SK-N-SH (cell line): ENCODE data around the gene UBE2E1. TPM values are rescaled to one million over a fixed set of nuclear protein-coding genes. Genes with fewer than 3 reads are reported as not detected.

Experiments used
- CTCF ChIA-PET: fragments of 300-600, 350-600 bp; formaldehyde crosslinking; extraction: SDS; loops from one replicate; lab custom pipeline; 2021; lab: Yijun Ruan, JAX
- POLR2A ChIA-PET: fragments of 350-600 bp; sonication (Branson Sonifier 250); formaldehyde crosslinking; extraction: SDS; loops from one replicate; lab custom pipeline; 2020; ENCODE audit warnings: antibody characterized with exemption, inconsistent platforms; lab: Yijun Ruan, JAX
- DNase-seq: peaks from one replicate; pipeline ENCODE4 v3.0.0; 2012
- H2AFZ ChIP-seq: fragments of 200-600 bp; sonication (generic); 2 replicates; pipeline ENCODE4 v1.8.1; 2016; ENCODE audit warnings: antibody characterized with exemption, mild to moderate bottlenecking, low read depth
- H3F3A ChIP-seq: fragments of 200-600 bp; sonication (generic); replicated peaks from 2 replicates; pipeline ENCODE3; 2016; ENCODE audit warnings: antibody characterized with exemption, mild to moderate bottlenecking; ENCODE audit not compliant: insufficient read depth
- H3K27ac ChIP-seq, 2 experiments: fragments of 200-500 bp in 1 of 2; fragments of 200-600 bp in 1 of 2; sonication (Bioruptor generic) in 1 of 2; sonication (generic), shearing (Covaris generic) in 1 of 2; 2 replicates each; pipeline versions ENCODE4 v1.5.1 to v1.6.1; 2014 to 2016; ENCODE audit warnings: low read depth in 2 of 2, inconsistent platforms in 1 of 2, low read length in 1 of 2, mild to moderate bottlenecking in 1 of 2, mixed read lengths in 1 of 2
- H3K27me3 ChIP-seq: fragments of 200-600 bp; sonication (generic), shearing (Covaris generic); 2 replicates; pipeline ENCODE4 v1.6.1; 2016; ENCODE audit warnings: mixed run types; ENCODE audit not compliant: insufficient read depth
- H3K36me3 ChIP-seq, 2 experiments: fragments of 200-500 bp in 1 of 2; fragments of 200-600 bp in 1 of 2; sonication (Bioruptor generic) in 1 of 2; sonication (generic) in 1 of 2; replicated peaks in 1 of 2; 2 replicates each; pipeline versions ENCODE3 to v1.5.1; 2014 to 2016; ENCODE audit warnings: low read length in 1 of 2, mild to moderate bottlenecking in 1 of 2; ENCODE audit not compliant: insufficient read depth in 2 of 2, control insufficient read depth in 1 of 2
- H3K4me1 ChIP-seq, 2 experiments: fragments of 200-500 bp in 1 of 2; fragments of 200-600 bp in 1 of 2; sonication (Bioruptor generic) in 1 of 2; sonication (generic), shearing (Covaris generic) in 1 of 2; 2 replicates each; pipeline versions ENCODE4 v1.5.1 to v1.6.1; 2014 to 2016; ENCODE audit warnings: low read depth in 1 of 2, low read length in 1 of 2, mixed run types in 1 of 2; ENCODE audit not compliant: insufficient read depth in 2 of 2, control insufficient read depth in 1 of 2
- H3K4me2 ChIP-seq: fragments of 200-600 bp; sonication (generic), shearing (Covaris generic); 2 replicates; pipeline ENCODE4 v1.6.1; 2017; ENCODE audit warnings: mixed run types
- H3K4me3 ChIP-seq, 2 experiments: fragments of 200-500 bp in 1 of 2; fragments of 200-600 bp in 1 of 2; sonication (Bioruptor generic) in 1 of 2; sonication (generic), shearing (Covaris generic) in 1 of 2; 2 replicates each; pipeline versions ENCODE4 v1.5.1 to v1.8.1; 2014 to 2016; ENCODE audit warnings: low read depth in 2 of 2, inconsistent platforms in 1 of 2, low read length in 1 of 2, mild to moderate bottlenecking in 1 of 2, mixed read lengths in 1 of 2, moderate library complexity in 1 of 2
- H3K79me2 ChIP-seq: fragments of 200-600 bp; sonication (generic); 2 replicates; pipeline ENCODE4 v1.8.1; 2017; ENCODE audit warnings: mild to moderate bottlenecking; ENCODE audit not compliant: insufficient read depth
- H3K9ac ChIP-seq: fragments of 200-600 bp; sonication (generic); 2 replicates; pipeline ENCODE4 v1.6.1; 2017; ENCODE audit warnings: mixed run types
- H3K9me2 ChIP-seq: fragments of 200-600 bp; sonication (generic); 2 replicates; pipeline ENCODE4 v1.6.1; 2017; ENCODE audit warnings: mixed run types
- H3K9me3 ChIP-seq: fragments of 200-600 bp; sonication (generic); 2 replicates; pipeline ENCODE4 v1.6.1; 2017; ENCODE audit warnings: mixed run types, mild to moderate bottlenecking, moderate library complexity
- H4K20me1 ChIP-seq: fragments of 200-600 bp; sonication (generic); 2 replicates; pipeline ENCODE4 v1.6.1; 2017; ENCODE audit warnings: mild to moderate bottlenecking, mixed run types; ENCODE audit not compliant: insufficient read depth
- EP300 ChIP-seq, 2 experiments: IDR thresholded peaks; 2 replicates each; pipeline versions ENCODE4 v1.4.0 to v1.6.1; 2012; ENCODE audit warnings: borderline replicate concordance in 1 of 2, low read depth in 1 of 2, low read length in 1 of 2
- EZH2phosphoT487 ChIP-seq: fragments of 200-600 bp; sonication (generic); IDR thresholded peaks from 2 replicates; pipeline ENCODE4 v1.6.1; 2017; ENCODE audit warnings: low read depth, mixed run types, mild to moderate bottlenecking, antibody characterized with exemption, moderate library complexity, borderline replicate concordance
- FOXJ3 ChIP-seq: sonication (generic); formaldehyde crosslinking; IDR thresholded peaks from 2 replicates; pipeline ENCODE4 v1.5.1; 2020; ENCODE audit warnings: mild to moderate bottlenecking, missing genetic modification reagents
- FOXM1 ChIP-seq: IDR thresholded peaks from 2 replicates; pipeline ENCODE4 v1.4.0; 2012; ENCODE audit warnings: low read depth, mild to moderate bottlenecking
- GATA2 ChIP-seq: sonication (generic); formaldehyde crosslinking; IDR thresholded peaks from 2 replicates; pipeline ENCODE4 v1.5.0; 2020; ENCODE audit warnings: mild to moderate bottlenecking, missing genetic modification reagents
- IRF3 ChIP-seq: fragments of 150-350 bp; IDR thresholded peaks from 2 replicates; pipeline ENCODE4 v1.6.1; 2016; ENCODE audit warnings: mild to moderate bottlenecking, low read depth, low read length
- JUND ChIP-seq: IDR thresholded peaks from 2 replicates; pipeline ENCODE4 v1.4.0; 2012
- MXI1 ChIP-seq: IDR thresholded peaks from 2 replicates; pipeline ENCODE4 v1.6.1; 2012; ENCODE audit warnings: mild to moderate bottlenecking, low read depth, low read length, improper control_type of control experiment
- NFIC ChIP-seq: IDR thresholded peaks from 2 replicates; pipeline ENCODE4 v1.4.0; 2012; ENCODE audit warnings: borderline replicate concordance
- NRF1 ChIP-seq: IDR thresholded peaks from 2 replicates; pipeline ENCODE4 v1.6.1; 2012; ENCODE audit warnings: low read depth, mild to moderate bottlenecking, low read length
- POLR2AphosphoS5 ChIP-seq: IDR thresholded peaks from 2 replicates; pipeline ENCODE4 v1.6.1; 2012; ENCODE audit warnings: low read depth, low read length
- RCOR1 ChIP-seq: fragments of 150-350 bp; IDR thresholded peaks from 2 replicates; pipeline ENCODE4 v1.6.1; 2017; ENCODE audit warnings: antibody characterized with exemption, low read length
- RFX5 ChIP-seq: IDR thresholded peaks from 2 replicates; pipeline ENCODE4 v1.6.1; 2012; ENCODE audit warnings: mild to moderate bottlenecking, improper control_type of control experiment, low read length
- SIN3A ChIP-seq: IDR thresholded peaks from 2 replicates; pipeline ENCODE4 v1.6.1; 2012; ENCODE audit warnings: low read depth, mild to moderate bottlenecking, low read length, moderate library complexity, borderline replicate concordance
- TCF12 ChIP-seq: IDR thresholded peaks from 2 replicates; pipeline ENCODE4 v1.4.0; 2012
- YY1 ChIP-seq: IDR thresholded peaks from 2 replicates; pipeline ENCODE4 v1.4.0; 2012; ENCODE audit warnings: low read depth, mild to moderate bottlenecking
- WGBS: methylation state at CpG from one replicate; pipeline ENCODE4 v1.1.6; 2017; ENCODE audit warnings: low lambda C conversion rate; 5-methylcytosine and 5-hydroxymethylcytosine counted together
- polyA plus RNA-seq, 3 experiments: library from polyadenylated mRNA; depleted of rRNA; stranded (reverse); fragments of >200 nt; gene quantifications; 2 replicates each; pipeline ENCODE4 v1.2.3, GENCODE V29; 2012

UBE2E1 gene
- polyA plus RNA-seq, 1 of the 3 experiments (the other 2 are of a cell fraction) = 59.9 TPM

- no peak for TF ChIP-seq RFX5
- 0 out of 2 replicates have a peak, but pooled peaks have one; percentile 37 for TF ChIP-seq POLR2AphosphoS5
- no peak for TF ChIP-seq NRF1
- no peak for TF ChIP-seq RCOR1
- no peak for TF ChIP-seq TCF12
- TF ChIP-seq JUND = no peak
- TF ChIP-seq GATA2 = no peak
- no peak for TF ChIP-seq FOXM1
- no peak for TF ChIP-seq FOXJ3 (CRISPR knock-in tag)
Measured at GRCh38 chr3:23915537-23916108, 109.9 kb downstream of the UBE2E1 start (continued).

GRCh38 chr3:23916152-23916885, 110.6 kb downstream of the UBE2E1 start:
- 3% methylated on average over 26 of the region's 48 CpGs for WGBS
- Histone ChIP-seq H3K4me2 (peak overlapping the region; percentile 96), H3K27me3 (no peaks in the 10 kb centered on the region), H3K27ac (peak overlapping the region; percentile 79 to 94), H2AFZ (peak overlapping the region; percentile 76), H3K9me3 (no peaks in the 10 kb centered on the region)
- POLR2A ChIA-PET = interaction anchor here (0.6 to 2.7 kb wide), 39 partner anchors 9 to 676 kb away, joined by 3 to 49 read pairs (median 5); partner anchors contain the start of gene NR1D2
- TF ChIP-seq NFIC (no peak), FOXM1 (no peak), RFX5 (no peak), EP300 (IDR thresholded peaks at IDR 0.05; ENCODE audit: borderline replicate concordance in 1 of 2, low read depth in 1 of 2, low read length in 1 of 2) (no peak), EZH2phosphoT487 (no peak), FOXJ3 (CRISPR knock-in tag) (no peak), IRF3 (no peak), SIN3A (no peak), YY1 (no peak), MXI1 (no peak)
- TF ChIP-seq, all 33 proteins: peak for 0
- peaks cover 31 to 34% of the 10 kb centered on the region in 2 experiments for H3K36me3 ChIP-seq
- no peak for DNase-seq
- peak overlapping the region; percentile 94 to 96 for H3K4me3 ChIP-seq
- no peaks in the 10 kb centered on the region for H3K9me2 ChIP-seq
- peaks cover 39% of the 10 kb centered on the region for H3F3A ChIP-seq
- H3K79me2 ChIP-seq = peaks cover 88% of the 10 kb centered on the region
- peaks cover 37% of the 10 kb centered on the region for H4K20me1 ChIP-seq
- CTCF ChIA-PET = interaction anchor here (0.7 to 2.4 kb wide), 4 partner anchors 9 to 76 kb away, joined by 3 to 11 read pairs (median 5); no protein-coding TSS in a partner anchor
- peaks cover 0 to 19% of the 10 kb centered on the region in 2 experiments; a peak in 3 of 4 replicates for H3K4me1 ChIP-seq
- peak overlapping the region; percentile 89 for H3K9ac ChIP-seq
